Body of pancreas (tissue), 4 donors: ENCODE data around the gene SCGB2B2. TPM values are rescaled to one million over a fixed set of nuclear protein-coding genes. Genes with fewer than 3 reads are reported as not detected.
A peak's percentile ranks its signal among the peaks of the same experiment; 100 is the strongest.

Source experiments
- ATAC-seq: fragments of 150-250 bp; one replicate; pipeline ENCODE4 v1.9.1; 2016
- DNase-seq, 4 donors: peaks; one replicate each; pipeline ENCODE4 v3.0.0-alpha.2; 2019
- H3K27ac ChIP-seq, 4 donors: fragments of 200-600 bp; sonication (generic); 1 replicate in 3 of 4; 2 replicates in 1 of 4; pipeline versions ENCODE4 v1.5.1 to v1.6.1; 2016 to 2019; ENCODE audit warnings: mild to moderate bottlenecking in 1 of 4, mixed read lengths in 1 of 4, moderate library complexity in 1 of 4
- H3K27me3 ChIP-seq, 2 donors: fragments of 200-600 bp; sonication (generic); one replicate each; pipeline ENCODE4 v1.6.0; 2016; ENCODE audit warnings: mild to moderate bottlenecking in 1 of 2
- H3K36me3 ChIP-seq, 2 donors: fragments of 200-600 bp; sonication (generic); replicated peaks in 1 of 2; 2 replicates each; pipeline ENCODE4 v1.5.1; 2016; ENCODE audit warnings: low read depth in 2 of 2; ENCODE audit not compliant: insufficient read depth in 1 of 2
- H3K4me1 ChIP-seq: fragments of 200-600 bp; sonication (generic); one replicate; pipeline ENCODE4 v1.6.0; 2016
- H3K4me3 ChIP-seq, 2 donors: fragments of 200-600 bp; sonication (generic); 1 replicate in 1 of 2; 2 replicates in 1 of 2; pipeline ENCODE4 v1.5.1; 2016 to 2019
- H3K9me3 ChIP-seq, 3 donors: fragments of 200-600 bp; sonication (generic); 1 replicate in 2 of 3; 2 replicates in 1 of 3; pipeline ENCODE4 v1.5.1; 2016
- POLR2A ChIP-seq, 3 donors: fragments of 450-650 bp; IDR thresholded peaks; one replicate each; pipeline ENCODE4 v1.6.1; 2016; ENCODE audit warnings: antibody characterized with exemption in 3 of 3, mild to moderate bottlenecking in 2 of 3
- WGBS, 2 donors: methylation state at CpG; one replicate each; pipeline ENCODE4 v1.1.5; 2017; 5-methylcytosine and 5-hydroxymethylcytosine counted together
- intact Hi-C: fragments of 100-400 bp; cut with DNase I; formaldehyde crosslinking; loops from one replicate; pipeline ENCODE4 v1.15.1; 2023
- total RNA-seq, 2 donors: library from RNA; depleted of rRNA; stranded (reverse); fragments of >200 nt; gene quantifications; one replicate each; pipeline ENCODE4 v1.1.0, GENCODE V29; 2016
- TF ChIP-seq, protein P1 (sequence below), 7 experiments: fragments of 450-650 bp in 4 of 7; fragments of 200-600 bp in 3 of 7; sonication (generic) in 3 of 7; IDR thresholded peaks; one replicate each; pipeline ENCODE4 v1.5.1; 2016 to 2019; ENCODE audit warnings: antibody characterized with exemption in 7 of 7

Gene SCGB2B2
- total RNA-seq, 2 donors from 2014 or later = 0.52 to 4.3 TPM

DNA sequence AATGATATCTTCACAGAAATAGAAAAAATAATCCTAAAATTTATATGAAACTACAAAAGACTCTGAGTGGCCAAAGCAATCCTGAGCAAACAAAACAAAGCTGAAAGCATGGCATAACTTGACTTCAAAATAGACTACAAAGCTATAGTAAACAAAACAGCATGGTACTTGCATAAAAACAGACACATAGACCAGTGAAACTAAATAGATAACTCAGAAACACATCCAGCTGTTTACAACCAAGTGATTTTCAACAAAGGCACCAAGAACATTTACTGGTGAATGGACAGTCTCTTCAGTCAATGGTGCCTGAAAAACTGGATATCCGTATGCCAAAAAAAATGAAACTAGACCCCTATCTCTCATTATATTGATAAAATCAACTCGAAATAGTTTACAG lies 25.2 kb downstream of the SCGB2B2 start:
- TF ChIP-seq POLR2A (IDR thresholded peaks at IDR 0.05) = no peak
- TF ChIP-seq, protein P1, sequence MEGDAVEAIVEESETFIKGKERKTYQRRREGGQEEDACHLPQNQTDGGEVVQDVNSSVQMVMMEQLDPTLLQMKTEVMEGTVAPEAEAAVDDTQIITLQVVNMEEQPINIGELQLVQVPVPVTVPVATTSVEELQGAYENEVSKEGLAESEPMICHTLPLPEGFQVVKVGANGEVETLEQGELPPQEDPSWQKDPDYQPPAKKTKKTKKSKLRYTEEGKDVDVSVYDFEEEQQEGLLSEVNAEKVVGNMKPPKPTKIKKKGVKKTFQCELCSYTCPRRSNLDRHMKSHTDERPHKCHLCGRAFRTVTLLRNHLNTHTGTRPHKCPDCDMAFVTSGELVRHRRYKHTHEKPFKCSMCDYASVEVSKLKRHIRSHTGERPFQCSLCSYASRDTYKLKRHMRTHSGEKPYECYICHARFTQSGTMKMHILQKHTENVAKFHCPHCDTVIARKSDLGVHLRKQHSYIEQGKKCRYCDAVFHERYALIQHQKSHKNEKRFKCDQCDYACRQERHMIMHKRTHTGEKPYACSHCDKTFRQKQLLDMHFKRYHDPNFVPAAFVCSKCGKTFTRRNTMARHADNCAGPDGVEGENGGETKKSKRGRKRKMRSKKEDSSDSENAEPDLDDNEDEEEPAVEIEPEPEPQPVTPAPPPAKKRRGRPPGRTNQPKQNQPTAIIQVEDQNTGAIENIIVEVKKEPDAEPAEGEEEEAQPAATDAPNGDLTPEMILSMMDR (IDR thresholded peaks at IDR 0.05) = no peak
- intact Hi-C loops = no loop called here
- WGBS, 2 donors = 78 to 85% methylated on average over 2 of the region's 2 CpGs

DNA sequence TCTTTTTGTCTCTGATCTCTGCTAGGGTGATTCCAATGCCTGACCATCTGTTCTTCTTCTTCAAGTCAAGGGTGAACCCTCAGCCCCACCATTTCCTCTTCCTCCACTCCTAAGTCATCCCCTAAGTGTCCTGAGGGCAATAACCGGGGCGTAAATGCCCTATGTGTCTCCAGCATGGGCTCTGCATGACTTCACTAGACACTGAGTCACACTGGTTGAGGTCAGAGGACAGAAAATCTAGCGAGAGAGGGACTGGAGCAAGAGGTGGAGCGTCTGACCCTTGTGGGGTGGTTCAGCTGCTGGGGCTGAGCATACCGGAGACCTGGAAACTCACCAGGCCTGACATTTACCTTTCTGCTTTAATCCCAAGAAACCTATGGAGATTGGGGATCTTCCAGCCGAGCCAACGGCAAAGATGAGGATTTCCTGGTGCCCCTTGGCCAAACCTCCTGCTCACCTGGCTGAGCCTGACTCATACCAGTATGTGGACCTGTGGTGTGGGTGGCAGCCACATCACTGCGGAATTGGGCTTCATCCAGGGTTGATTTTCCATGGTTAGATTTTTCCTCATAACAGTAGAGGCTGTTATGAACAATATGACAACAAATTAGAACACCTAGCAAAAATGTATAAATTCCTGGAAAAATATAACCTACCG lies 26.9 kb downstream of the SCGB2B2 start:
- intact Hi-C loops = no loop called here
- TF ChIP-seq POLR2A (IDR thresholded peaks at IDR 0.05) = no peak
- TF ChIP-seq, protein P1 (IDR thresholded peaks at IDR 0.05) = no peak
- Histone ChIP-seq H3K27ac (no peak overlapping the region), H3K4me3 (no peak overlapping the region), H3K27me3 (no peaks in the 10 kb centered on the region), H3K9me3 (no peaks in the 10 kb centered on the region), H3K4me1 (peaks cover 8% of the 10 kb centered on the region), H3K36me3 (no peaks in the 10 kb centered on the region)
- DNase-seq (no peak), ATAC-seq (no peak)
- 88 to 94% methylated on average over 9 of the region's 9 CpGs for WGBS, 2 donors

More for the DNA sequence above, 25.2 kb downstream of the SCGB2B2 start:
- Histone ChIP-seq H3K27ac (no peak overlapping the region), H3K4me1 (peaks cover 10% of the 10 kb centered on the region), H3K9me3 (no peaks in the 10 kb centered on the region), H3K36me3 (no peaks in the 10 kb centered on the region), H3K4me3 (no peak overlapping the region), H3K27me3 (no peaks in the 10 kb centered on the region)
- DNase-seq = no peak
- no peak for ATAC-seq

DNA sequence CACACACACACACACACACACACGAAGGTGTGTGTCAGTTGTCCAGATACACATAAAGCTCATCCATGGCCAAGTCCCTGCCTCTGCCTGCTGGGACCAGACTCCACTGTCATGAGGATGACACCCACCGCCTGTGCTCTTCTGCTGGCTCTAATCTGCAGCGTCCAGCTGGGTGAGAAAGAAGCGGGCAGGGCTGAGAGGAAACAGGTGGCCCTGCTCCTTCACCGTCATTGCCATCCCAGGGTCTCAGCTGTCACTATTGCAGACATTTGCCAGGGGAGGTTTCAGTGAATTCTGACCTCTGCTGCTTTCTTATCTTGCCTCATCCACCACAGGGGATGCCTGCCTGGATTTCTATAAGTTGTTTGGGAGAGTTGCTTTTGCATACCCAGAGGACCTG lies 31.4 kb downstream of the SCGB2B2 start:
- H3K9me3 ChIP-seq = no peaks in the 10 kb centered on the region

DNA sequence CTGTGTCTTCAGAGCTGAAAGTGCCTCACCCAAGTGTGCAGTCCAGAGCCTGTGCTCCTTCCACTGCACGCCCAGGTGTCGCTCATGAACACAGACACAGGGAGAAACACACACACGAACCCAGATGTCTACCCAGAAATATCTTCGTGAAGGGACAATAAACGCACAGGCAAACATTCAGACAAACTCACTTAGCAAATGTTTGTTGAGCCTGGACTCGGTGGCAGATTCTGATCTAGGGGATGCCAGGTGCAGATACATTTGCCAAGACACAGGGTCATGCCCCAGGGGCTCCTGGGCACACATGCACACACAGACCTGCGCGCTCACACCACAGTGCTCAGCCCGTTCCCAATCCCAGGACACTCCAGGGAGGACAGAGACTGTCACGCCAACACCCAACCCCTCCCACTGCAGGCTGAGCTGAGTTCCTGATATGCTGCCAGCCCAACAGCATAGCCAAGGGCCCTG lies 31.9 kb downstream of the SCGB2B2 start:
- Histone ChIP-seq H3K9me3 (no peaks in the 10 kb centered on the region), H3K27ac (no peak overlapping the region), H3K4me1 (peaks cover 12% of the 10 kb centered on the region), H3K4me3 (no peak overlapping the region), H3K36me3 (no peaks in the 10 kb centered on the region), H3K27me3 (no peaks in the 10 kb centered on the region)
- WGBS, 2 donors = 31 to 55% methylated on average over 3 to 10 of the region's 10 CpGs
- intact Hi-C loops = no loop called here
- TF ChIP-seq, protein P1 (IDR thresholded peaks at IDR 0.05) = peak in 1 of 7 experiments; percentile 35
- no peak for TF ChIP-seq POLR2A (IDR thresholded peaks at IDR 0.05)
- peak in 1 of 4 donors; percentile 48 for DNase-seq
- ATAC-seq = no peak

More for the DNA sequence above, 31.4 kb downstream of the SCGB2B2 start:
- no peak for TF ChIP-seq POLR2A (IDR thresholded peaks at IDR 0.05)
- TF ChIP-seq, protein P1 (IDR thresholded peaks at IDR 0.05) = no peak
- Histone ChIP-seq H3K27me3 (no peaks in the 10 kb centered on the region), H3K27ac (no peak overlapping the region), H3K4me3 (no peak overlapping the region), H3K36me3 (no peaks in the 10 kb centered on the region), H3K4me1 (peaks cover 12% of the 10 kb centered on the region)
- 43 to 59% methylated on average over 4 of the region's 5 CpGs for WGBS, 2 donors
- intact Hi-C loops = no loop called here
- DNase-seq = no peak
- ATAC-seq = no peak

DNA sequence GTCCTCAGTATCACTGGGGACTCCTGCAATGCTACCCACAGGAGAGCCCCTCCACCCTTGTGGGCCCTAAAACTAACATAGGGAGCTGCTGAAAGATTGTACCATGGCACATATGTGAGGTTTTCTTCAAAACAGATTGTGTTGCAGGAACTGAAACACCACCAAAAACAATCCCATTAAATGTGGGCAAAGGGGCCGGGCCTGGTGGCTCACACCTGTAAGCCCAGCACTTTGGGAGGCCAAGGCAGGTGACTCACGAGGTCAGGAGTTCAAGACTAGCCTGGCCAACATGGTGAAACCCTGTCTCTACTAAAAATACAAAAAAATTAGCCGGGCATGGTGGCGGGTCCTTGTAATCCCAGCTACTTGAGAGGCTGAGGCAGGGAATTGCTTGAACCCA lies 34.7 kb downstream of the SCGB2B2 start:
- 93% methylated on average over 4 of the region's 4 CpGs for WGBS, 2 donors
- Histone ChIP-seq H3K27me3 (no peaks in the 10 kb centered on the region), H3K9me3 (no peaks in the 10 kb centered on the region), H3K27ac (no peak overlapping the region), H3K4me1 (peaks cover 15% of the 10 kb centered on the region), H3K36me3 (no peaks in the 10 kb centered on the region), H3K4me3 (no peak overlapping the region)
- DNase-seq (no peak), ATAC-seq (no peak)
- intact Hi-C loops = no loop called here
- TF ChIP-seq, protein P1 (IDR thresholded peaks at IDR 0.05) = no peak
- TF ChIP-seq POLR2A (IDR thresholded peaks at IDR 0.05) = no peak
